Activated T-cell treated with anti-CD3 and anti-CD28 coated beads, Interleukin-2, amount 50 U/mL, for 4 hours (primary cell): ENCODE measurements around the gene TNRC18. TPM values are rescaled to one million over a fixed set of nuclear protein-coding genes. Genes with fewer than 3 reads are reported as not detected.
A peak's percentile ranks its signal among the peaks of the same experiment; 100 is the strongest.
"Not testable (repeated sequence)": the region's sequence is repeated elsewhere in the genome, so short reads cannot be mapped to it uniquely, and the experiment has no call there.

Experiments used
- ATAC-seq, 2 donors: fragments of 200-7000 bp; cut with Tn5 transposase; one replicate each; pipeline ENCODE4 v1.10.0; 2021
- DNase-seq: peaks from one replicate; pipeline ENCODE4 v3.0.0-alpha.2; 2020
- H3K27me3 Mint-ChIP-seq: one replicate; pipeline ENCODE4 v1.8.0; 2021; ENCODE audit warnings: low read depth, mixed read lengths
- H3K36me3 Mint-ChIP-seq: one replicate; pipeline ENCODE4 v1.8.0; 2022; ENCODE audit warnings: mixed read lengths; ENCODE audit not compliant: insufficient read depth
- H3K4me1 Mint-ChIP-seq: one replicate; pipeline ENCODE4 v1.8.0; 2021; ENCODE audit warnings: low read depth, mixed read lengths
- H3K4me3 Mint-ChIP-seq: one replicate; pipeline ENCODE4 v1.8.0; 2021; ENCODE audit warnings: mild to moderate bottlenecking, moderate library complexity, mixed read lengths
- H3K9me3 Mint-ChIP-seq: one replicate; pipeline ENCODE4 v1.8.0; 2021; ENCODE audit warnings: mixed read lengths
- total RNA-seq, 3 donors: library from RNA; stranded (reverse); gene quantifications; one replicate each; pipeline ENCODE4 v1.2.1, GENCODE V29; 2021

TNRC18 gene
- total RNA-seq, 3 donors from 2014 or later: 45.4 to 55.2 (median 48.4) TPM

DNA sequence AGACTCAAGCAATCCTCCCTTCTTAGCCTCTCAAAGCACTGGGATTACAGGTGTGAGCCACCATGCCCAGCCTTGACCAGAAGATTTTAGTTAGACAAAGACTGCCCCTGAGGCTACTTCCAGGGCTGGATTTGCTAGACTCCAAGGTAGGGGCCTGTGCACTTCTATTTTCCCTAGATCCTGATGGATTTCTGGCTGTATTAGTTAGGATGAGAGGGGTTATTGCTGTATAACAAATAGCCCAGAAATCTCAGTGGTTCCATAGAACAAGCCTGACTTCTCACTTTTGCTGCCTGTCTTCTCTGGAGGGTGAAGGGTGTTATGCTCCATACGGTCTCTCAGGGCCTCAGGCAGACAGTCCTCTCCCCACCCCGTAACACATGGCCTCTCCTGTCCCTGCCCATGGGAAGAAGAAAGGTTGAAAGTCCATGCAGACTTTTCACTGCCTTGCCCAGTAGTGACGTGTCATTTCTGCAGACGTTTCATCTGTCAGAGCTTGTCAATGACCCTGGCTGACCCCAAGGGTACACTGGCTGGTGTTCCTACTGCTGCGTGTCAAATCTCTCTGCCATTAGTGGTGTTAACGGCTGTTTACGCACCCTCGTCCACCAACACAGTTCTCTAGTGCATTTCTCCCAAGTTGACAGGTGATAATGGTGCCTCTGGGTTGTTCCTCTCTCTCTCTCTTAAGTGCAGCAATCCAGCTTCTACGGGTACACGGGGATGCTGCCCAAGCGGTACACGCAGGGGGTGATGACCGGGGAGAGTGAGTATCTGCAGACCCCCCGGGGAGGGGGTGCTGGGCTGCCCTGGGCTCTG lies 129.3 kb downstream of the TNRC18 start:
- H3K36me3 Mint-ChIP-seq: no peaks in the 10 kb centered on the region

DNA sequence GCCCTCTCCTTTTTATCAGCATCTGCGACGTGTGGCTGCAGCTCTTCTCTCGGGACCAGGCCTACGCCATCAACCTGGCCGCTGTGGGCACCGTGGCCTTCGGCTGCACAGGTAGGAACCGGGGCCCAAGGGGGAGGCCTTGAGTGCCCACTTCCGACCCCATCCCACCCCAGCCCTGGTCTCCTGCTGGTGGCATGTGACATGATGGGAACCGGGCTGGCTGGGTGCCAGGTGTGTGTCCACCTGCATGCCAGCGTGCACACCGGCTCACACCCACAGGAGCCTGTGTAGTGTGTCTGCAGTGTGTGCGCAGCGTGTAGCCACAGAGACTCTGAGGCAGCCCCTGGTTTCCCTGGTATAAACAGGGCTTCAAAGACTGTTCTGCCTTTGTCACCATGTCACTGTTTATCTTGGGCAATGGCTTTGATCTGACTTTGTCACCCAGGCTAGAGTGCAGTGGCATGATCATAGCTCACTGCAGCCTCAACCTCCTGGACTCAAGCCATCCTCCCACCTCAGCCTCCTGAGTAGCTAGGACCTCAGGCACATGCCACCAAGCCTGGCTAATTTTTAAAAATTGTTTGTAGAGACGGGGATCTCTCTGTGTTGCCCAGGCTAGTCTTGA lies 131.8 kb downstream of the TNRC18 start:
- H3K36me3 Mint-ChIP-seq, H3K4me3 Mint-ChIP-seq, H3K4me1 Mint-ChIP-seq, ATAC-seq, H3K27me3 Mint-ChIP-seq, DNase-seq: not testable (repeated sequence)
- H3K9me3 Mint-ChIP-seq: peaks cover 11% of the 10 kb centered on the region

More for the DNA sequence above, 129.3 kb downstream of the TNRC18 start:
- Mint-ChIP-seq H3K4me1 (peaks cover 12% of the 10 kb centered on the region), H3K27me3 (peaks cover 10% of the 10 kb centered on the region), H3K9me3 (peaks cover 11% of the 10 kb centered on the region), H3K4me3 (no peak overlapping the region)
- no peak for ATAC-seq
- no peak for DNase-seq

DNA sequence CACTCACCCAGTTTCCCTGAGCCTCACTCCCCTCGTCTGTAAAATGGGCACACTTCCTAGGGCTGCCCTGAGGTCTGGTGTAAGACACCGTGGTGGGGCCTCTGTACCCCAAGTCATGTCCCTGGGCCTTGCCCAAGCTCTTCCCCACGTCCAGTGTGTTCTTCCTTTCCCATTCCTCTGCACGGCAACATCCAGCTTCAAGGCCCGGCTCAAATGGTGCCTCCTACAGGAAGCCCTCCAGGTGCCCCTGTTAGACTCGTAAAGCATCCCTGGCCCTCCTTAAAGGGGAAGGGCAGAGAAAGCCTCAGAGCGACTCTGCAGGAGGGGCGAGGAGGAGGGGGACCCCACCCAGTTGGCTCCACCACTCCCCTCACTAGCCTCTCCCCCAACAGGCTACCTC lies 132.3 kb downstream of the TNRC18 start:
- ATAC-seq: no peak
- peaks cover 2% of the 10 kb centered on the region for H3K27me3 Mint-ChIP-seq
- peaks cover 11% of the 10 kb centered on the region for H3K9me3 Mint-ChIP-seq
- no peaks in the 10 kb centered on the region for H3K4me1 Mint-ChIP-seq
- no peak overlapping the region for H3K4me3 Mint-ChIP-seq
- DNase-seq: no peak
- no peaks in the 10 kb centered on the region for H3K36me3 Mint-ChIP-seq

DNA sequence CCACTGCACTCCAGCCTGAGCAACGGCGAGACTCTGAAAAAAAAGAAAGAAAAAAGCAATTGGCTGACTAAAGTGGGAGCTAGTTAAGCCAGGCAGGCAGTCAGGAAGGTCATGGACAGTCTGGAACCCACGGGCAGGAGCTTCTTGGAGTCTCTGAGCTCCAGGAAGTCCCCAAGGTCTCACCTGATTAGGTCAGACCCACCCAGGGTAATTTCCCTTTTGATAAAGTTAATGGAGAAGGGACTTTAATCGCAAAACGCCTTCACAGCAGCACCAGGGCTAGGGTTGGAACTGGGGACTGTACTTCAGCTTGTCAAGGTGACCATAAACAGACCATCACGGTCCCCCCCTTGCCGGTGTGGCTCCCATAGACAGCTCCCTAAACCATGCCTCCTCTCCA lies 134.3 kb downstream of the TNRC18 start:
- H3K36me3 Mint-ChIP-seq: no peaks in the 10 kb centered on the region
- ATAC-seq: no peak
- peaks cover 1% of the 10 kb centered on the region for H3K9me3 Mint-ChIP-seq
- H3K27me3 Mint-ChIP-seq: peaks cover 6% of the 10 kb centered on the region
- no peak for DNase-seq
- H3K4me1 Mint-ChIP-seq: no peaks in the 10 kb centered on the region
- H3K4me3 Mint-ChIP-seq: no peak overlapping the region

DNA sequence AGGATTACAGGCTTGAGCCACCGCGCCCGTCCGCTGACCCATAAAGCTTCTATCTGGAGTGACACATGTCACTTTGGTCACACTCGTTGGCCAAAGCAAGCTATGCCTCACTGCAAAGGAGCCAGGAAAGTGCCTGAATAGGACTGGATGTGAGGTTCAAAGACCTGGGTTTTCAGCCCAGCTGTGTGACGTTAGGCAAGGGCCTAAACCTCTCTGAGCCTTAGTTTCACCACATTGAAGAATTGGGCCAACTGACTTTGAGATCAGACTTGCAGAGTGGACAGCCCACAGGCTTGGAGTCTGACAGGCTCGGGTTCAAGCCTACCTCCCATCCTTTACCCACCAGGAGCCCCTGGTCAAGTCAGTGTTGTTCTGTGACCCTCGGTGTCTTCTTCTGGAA lies 135.1 kb downstream of the TNRC18 start:
- H3K36me3 Mint-ChIP-seq, H3K4me3 Mint-ChIP-seq, H3K9me3 Mint-ChIP-seq, H3K4me1 Mint-ChIP-seq, ATAC-seq, H3K27me3 Mint-ChIP-seq, DNase-seq: not testable (repeated sequence)

DNA sequence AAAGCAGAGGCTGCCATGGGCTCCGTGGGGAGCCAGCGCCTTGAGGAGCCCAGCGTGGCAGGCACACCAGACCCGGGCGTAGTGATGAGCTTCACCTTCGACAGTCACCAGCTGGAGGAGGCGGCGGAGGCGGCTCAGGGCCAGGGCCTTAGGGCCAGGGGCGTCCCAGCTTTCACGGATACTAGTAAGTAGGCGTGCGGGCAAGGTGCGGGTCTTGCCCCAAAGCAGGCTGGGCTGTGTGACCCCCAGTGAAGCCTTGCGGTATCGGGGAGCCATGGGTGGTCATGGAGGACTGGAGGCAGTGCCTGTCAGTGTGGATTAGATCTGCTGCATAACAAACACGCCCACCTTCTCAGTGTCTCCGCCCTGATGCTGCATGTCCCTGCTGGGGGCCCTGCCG lies 135.8 kb downstream of the TNRC18 start:
- H3K4me1 Mint-ChIP-seq: no peaks in the 10 kb centered on the region
- no peaks in the 10 kb centered on the region for H3K36me3 Mint-ChIP-seq
- H3K9me3 Mint-ChIP-seq: no peaks in the 10 kb centered on the region
- H3K4me3 Mint-ChIP-seq: no peak overlapping the region
- no peak for ATAC-seq
- DNase-seq: no peak
- H3K27me3 Mint-ChIP-seq: peaks cover 8% of the 10 kb centered on the region

DNA sequence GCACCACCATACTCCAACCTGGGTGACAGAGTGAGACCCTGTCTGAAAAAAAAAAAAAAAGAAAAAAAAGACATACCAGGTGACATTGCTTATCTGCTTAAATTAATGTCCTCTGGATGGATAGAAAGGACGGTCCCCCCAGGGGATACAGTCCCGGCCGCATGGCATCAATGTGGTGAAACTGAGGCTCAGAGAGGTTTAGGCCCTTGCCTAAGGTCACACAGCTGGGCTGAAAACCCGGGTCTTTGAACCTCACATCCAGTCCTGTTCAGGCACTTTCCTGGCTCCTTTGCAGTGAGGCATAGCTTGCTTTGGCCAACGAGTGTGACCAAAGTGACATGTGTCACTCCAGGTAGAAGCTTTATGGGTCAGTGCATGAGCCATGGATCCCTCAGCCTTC lies 136.3 kb downstream of the TNRC18 start:
- not testable (repeated sequence) for H3K9me3 Mint-ChIP-seq

DNA sequence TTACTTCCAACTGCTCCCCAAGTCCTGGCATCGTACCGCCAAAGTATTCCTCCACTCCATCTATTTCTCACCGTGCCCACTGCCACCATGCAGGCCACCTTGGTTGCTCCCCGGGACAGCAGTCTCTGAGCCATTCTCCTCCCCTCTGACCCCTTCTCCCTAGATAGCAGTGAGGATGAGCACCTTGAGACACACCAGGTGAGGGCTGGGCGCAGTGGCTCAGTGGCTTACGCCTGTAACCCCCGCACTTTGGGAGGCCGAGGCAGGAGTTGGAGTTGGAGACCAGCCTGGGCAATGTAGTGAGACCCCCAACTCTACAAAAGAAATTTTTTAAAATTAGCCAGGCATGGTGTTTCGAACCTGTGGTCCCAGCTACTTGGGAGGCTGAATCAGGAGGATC lies 136.7 kb downstream of the TNRC18 start:
- ATAC-seq (no peak), DNase-seq (no peak)
- no peaks in the 10 kb centered on the region for H3K4me1 Mint-ChIP-seq
- H3K4me3 Mint-ChIP-seq: no peak overlapping the region
- no peaks in the 10 kb centered on the region for H3K9me3 Mint-ChIP-seq
- peaks cover 8% of the 10 kb centered on the region for H3K27me3 Mint-ChIP-seq
- H3K36me3 Mint-ChIP-seq: no peaks in the 10 kb centered on the region

More for the DNA sequence above, 136.3 kb downstream of the TNRC18 start:
- not testable (repeated sequence) for DNase-seq, H3K36me3 Mint-ChIP-seq, H3K4me1 Mint-ChIP-seq, H3K4me3 Mint-ChIP-seq, H3K27me3 Mint-ChIP-seq, ATAC-seq

DNA sequence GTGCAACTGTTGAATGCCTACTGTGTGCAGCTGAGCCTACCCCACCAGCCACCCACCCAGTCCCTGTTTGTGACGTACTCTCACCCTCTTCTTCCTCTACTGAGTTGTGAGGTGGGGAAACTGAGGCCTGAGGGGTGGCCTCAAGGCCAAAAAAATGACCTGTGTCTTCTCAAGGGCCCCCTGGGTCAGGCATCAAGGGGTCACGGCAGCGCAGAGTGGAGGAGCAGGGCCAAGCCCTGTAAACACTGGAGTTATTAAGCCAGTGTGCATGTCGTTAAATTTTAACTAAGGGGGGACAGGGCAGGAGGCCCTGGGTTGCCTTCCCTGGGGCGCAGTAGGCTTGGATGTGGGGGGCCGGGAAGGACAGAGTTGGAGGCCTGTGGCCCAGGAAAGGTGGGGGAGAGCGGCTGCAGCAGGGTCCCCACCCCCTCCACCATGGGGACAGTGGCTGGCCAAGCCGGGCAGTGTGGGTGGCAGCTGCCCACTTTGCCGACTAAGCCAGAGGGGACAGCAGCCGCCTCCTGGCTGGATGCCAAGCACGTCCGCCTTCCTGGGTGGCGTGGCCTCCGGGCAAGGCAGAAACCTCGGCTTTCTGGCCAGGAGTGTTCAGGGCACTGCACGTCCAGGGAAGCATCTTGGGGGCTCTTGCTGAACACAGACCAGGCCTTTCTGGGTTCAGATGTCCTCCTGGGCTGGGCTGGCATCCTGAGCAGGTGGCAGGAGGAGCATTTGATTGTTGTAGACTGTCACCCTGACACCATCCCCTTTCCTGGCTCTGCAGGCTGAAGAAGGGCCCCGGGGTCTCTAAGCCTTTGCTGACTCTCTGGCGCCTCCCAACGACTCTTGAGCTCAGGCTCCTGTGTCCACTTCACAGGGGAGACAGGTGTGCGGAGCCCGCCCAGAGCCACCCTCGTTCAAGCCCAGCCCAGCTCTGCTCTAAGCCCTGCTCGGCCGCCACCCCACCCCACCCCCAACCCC lies 139.0 kb downstream of the TNRC18 start:
- Mint-ChIP-seq H3K4me3 (no peak overlapping the region), H3K9me3 (no peaks in the 10 kb centered on the region), H3K4me1 (no peaks in the 10 kb centered on the region), H3K27me3 (peaks cover 13% of the 10 kb centered on the region), H3K36me3 (no peaks in the 10 kb centered on the region)
- ATAC-seq (no peak), DNase-seq (no peak)

DNA sequence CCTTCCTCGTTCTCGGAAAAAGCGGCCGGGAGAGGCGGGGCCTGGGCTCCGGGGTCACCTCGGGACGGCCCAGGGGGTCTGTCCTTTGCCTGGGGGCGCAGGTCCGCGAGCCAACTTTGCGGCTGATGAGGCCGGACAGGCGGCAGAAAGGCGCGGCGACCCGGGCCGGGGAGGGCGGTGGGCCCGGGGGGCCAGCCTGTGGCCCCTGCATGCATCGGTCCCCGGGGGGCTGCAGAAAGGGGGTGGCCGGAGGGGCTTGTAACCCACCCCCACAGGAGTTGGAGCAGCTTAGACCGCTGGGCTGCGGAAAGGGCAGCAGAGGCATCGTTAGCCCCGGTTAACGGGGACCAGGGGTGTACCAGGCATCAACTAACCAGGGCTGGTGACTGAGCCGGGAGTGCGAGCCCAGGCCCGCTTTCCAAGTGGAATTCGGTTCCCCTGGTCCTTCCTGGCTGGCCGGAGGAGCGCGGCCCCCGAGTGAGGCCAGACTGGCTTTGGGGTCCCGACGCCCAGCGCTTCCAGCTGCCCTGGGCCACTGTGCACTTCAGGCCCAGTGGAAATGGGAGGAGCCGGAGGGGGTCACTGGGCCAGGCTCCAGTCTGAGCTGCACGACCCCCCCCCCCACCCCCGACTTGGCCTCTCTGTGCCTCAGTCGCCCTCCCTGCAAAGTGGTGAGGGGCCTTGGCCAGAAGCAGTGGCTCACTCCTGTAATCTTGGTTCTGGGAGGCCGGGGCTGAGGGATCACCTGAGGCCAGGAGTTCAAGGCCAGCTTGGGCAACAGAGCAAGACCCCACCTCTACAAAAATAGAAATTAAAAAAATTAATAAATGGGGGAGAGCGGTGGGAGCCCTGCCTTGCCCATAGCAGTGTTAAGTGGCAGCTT lies 140.0 kb downstream of the TNRC18 start:
- no peaks in the 10 kb centered on the region for H3K9me3 Mint-ChIP-seq
- no peaks in the 10 kb centered on the region for H3K4me1 Mint-ChIP-seq

DNA sequence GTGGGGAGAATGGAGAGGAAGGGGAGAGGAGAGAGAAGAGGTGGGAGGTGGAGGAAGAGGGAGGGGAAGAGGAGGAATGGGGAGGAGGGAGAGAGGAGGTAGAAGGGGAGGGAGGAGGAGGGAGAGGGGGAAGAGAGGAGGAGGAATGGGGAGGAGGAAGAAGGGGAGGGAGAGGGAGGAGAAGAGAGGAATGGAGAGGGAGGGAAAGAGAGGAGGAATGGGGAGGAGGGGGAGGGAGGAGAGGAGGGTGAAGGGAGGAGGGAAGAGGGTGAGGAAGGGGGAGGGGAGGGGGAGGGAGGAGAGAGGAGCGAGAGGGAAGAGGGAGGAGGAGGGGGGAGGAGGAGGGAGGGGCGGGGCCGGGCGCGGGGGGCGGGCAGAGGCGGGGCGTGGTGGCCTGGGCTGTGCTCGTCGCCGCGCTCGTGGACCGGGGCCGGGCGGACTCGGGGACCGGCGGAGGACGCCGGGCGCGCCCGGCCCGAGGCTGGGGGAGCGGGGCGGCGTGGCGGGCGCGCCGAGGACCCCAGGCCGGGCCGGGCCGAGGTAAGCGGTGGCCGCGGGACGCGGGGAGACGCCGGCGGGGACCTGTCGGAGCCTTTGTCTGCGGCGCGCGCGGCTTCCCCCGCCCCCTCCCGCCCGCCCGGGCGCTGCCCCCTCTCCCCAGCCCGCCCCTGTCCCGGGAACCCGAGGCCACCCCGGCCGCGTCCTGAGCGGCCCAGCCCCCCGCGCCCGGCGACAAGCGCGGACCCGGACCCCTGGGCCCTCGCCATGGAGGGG lies 140.9 kb downstream of the TNRC18 start, which contains the start of gene SLC29A4:
Gene SLC29A4 (plus strand): TSS at position 401 of the 774 bp plus-strand sequence. CDS start 4,874 bp downstream, outside the sequence.
- no peak for DNase-seq
- H3K9me3 Mint-ChIP-seq: no peaks in the 10 kb centered on the region
- no peaks in the 10 kb centered on the region for H3K36me3 Mint-ChIP-seq
- ATAC-seq: peak; percentile 62 to 66
- H3K4me3 Mint-ChIP-seq: no peak within 1 kb of the TSS
- H3K4me1 Mint-ChIP-seq: no peaks in the 10 kb centered on the region
- peaks cover 13% of the 10 kb centered on the region for H3K27me3 Mint-ChIP-seq

More for the DNA sequence above, 140.0 kb downstream of the TNRC18 start:
- no peak for ATAC-seq
- Mint-ChIP-seq H3K27me3 (peaks cover 13% of the 10 kb centered on the region), H3K4me3 (no peak overlapping the region), H3K36me3 (no peaks in the 10 kb centered on the region)
- no peak for DNase-seq

DNA sequence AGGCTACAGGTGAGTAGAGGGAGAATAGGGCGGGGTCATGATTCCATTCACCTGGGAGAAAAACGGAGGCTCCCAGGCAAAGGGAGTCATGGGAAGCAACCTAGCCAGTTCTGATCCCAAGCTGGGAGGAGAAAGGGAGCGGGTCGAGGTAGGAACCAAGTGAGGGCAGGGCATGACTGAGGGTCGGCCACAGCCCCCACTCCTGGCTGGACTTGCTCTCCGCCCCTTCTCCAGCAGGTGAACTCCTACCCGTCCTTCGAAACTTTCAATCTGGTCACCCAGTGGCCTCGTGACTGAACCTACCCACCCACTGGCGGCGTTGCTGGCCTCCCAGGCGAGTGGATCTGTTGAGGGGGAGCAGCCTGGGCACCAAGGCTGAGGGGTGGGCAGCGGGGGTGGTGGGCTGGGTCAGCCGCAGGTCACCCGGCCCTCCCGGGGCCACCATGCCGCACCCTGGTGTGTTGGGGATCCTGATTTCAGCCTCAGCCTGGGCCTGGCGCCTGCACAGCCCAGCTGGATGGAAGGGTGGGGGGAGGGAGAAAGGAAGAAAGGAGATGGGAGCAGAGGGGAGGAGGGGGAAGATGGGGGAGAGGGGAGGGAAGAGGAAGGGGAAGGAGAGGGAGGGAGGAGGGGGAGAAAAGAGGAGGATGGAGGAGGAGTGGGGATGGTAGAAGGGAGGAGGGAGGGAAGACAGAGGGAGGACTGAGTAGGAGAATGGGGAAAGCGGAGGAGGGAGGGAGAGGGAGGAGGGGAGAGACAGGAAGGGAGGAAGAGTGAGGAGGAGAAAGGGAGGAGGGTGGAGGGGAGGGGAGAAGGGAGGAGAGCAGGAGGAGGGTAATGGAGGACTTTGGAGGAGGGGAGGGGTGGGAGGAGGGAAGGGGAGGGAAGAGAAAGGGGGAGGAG lies 141.8 kb downstream of the TNRC18 start:
- Mint-ChIP-seq H3K4me3 (peak overlapping the region; percentile 31), H3K27me3 (peaks cover 13% of the 10 kb centered on the region)
- not testable (repeated sequence) for H3K36me3 Mint-ChIP-seq, ATAC-seq, H3K9me3 Mint-ChIP-seq, DNase-seq, H3K4me1 Mint-ChIP-seq
